IPS-15b (cell line): ENCODE measurements around the gene SLC7A1.

Experiments used
- H3K27me3 ChIP-seq: one replicate; pipeline ENCODE4 v1.6.1; 2013; ENCODE audit warnings: low read length; ENCODE audit not compliant: control insufficient read depth, insufficient read depth
- H3K36me3 ChIP-seq: one replicate; pipeline ENCODE4 v1.6.1; 2013; ENCODE audit warnings: low read length; ENCODE audit not compliant: control insufficient read depth, insufficient read depth
- H3K4me1 ChIP-seq: one replicate; pipeline ENCODE4 v1.6.1; 2013; ENCODE audit warnings: mild to moderate bottlenecking, low read length; ENCODE audit not compliant: control insufficient read depth, insufficient read depth
- H3K4me3 ChIP-seq: one replicate; pipeline ENCODE4 v1.5.1; 2013; ENCODE audit warnings: low read depth, low read length
- H3K9ac ChIP-seq: one replicate; pipeline ENCODE4 v1.6.1; 2013; ENCODE audit warnings: low read depth, mild to moderate bottlenecking, low read length
- H3K9me3 ChIP-seq: one replicate; pipeline ENCODE4 v1.6.1; 2013; ENCODE audit warnings: mild to moderate bottlenecking, low read length; ENCODE audit not compliant: control insufficient read depth, insufficient read depth

SLC7A1 gene

DNA sequence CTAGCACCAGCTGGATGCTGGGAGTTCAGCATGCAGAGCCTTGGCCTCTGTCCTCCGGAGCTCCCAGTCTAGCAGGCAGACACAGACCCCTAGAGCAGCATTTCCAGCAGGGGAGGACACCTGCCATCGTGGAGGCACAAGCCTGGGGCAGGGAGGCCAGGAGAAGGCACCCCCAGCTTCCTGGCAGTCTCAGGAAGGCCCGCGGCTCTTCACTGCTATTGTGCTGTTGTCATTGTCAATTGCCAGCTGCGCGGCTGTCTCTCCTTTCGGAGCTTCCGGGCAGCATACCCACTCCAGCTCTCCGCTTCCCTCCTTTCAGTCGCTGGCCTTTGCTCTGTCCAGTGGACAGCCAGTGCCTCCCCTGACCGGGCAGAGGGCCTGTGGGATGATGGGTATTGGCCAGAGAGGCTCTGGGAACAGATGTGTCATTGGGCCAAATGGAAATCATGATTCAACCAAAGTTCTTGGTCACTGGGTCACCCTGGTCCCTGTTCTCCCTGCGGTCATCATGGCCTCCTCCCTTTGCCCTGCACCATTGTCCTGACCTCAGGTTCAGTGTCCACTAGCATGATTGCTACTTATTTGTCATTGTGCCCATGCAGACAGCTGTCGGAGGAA is 93.0 kb downstream of the SLC7A1 start:
- no peaks in the 10 kb centered on the region for H3K9me3 ChIP-seq
- H3K27me3 ChIP-seq = no peaks in the 10 kb centered on the region
- H3K4me1 ChIP-seq = no peaks in the 10 kb centered on the region
- H3K36me3 ChIP-seq = no peaks in the 10 kb centered on the region
- no peak overlapping the region for H3K4me3 ChIP-seq
- H3K9ac ChIP-seq = peak overlapping the region; percentile 47

DNA sequence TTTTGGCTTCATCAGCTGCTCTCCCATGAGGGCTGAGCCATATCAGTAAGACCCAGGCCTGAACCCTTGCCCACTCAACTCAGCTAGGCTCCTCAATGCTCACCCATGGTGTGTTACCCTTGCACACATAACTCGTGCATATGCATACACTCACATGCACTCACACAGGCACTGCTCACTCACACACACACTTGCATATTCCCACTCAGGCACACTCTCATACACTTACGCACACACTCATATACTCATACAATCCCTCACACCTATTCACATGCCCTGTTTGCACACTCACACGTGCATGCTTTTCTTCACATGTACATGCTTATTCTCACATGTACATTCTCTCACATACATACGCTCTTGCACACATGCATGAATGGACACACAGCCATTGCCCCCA is 93.8 kb downstream of the SLC7A1 start:
- Histone ChIP-seq H3K4me1 (no peaks in the 10 kb centered on the region), H3K27me3 (no peaks in the 10 kb centered on the region), H3K9me3 (no peaks in the 10 kb centered on the region), H3K4me3 (no peak overlapping the region), H3K36me3 (no peaks in the 10 kb centered on the region), H3K9ac (no peak overlapping the region)

DNA sequence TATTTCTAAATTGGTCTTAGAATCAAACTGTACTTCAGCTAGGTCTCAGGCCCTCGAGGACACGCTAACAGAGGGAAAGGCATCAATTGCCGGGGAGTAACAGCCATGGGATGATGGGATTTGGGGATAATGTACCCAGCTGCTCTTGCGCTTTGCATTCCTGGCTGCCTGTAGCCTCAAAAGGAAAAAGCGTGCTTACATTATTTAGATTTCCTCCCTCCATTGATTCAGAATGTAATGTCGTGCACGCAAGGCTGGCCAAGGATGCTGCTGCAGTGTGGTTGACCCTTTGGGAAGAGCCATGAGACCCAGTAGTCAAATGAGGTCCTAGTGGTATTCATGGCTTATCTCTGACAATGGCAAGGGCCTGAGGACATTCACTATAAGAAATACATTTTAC is 95.1 kb downstream of the SLC7A1 start:
- no peaks in the 10 kb centered on the region for H3K27me3 ChIP-seq
- H3K9me3 ChIP-seq = no peaks in the 10 kb centered on the region
- H3K4me3 ChIP-seq = no peak overlapping the region
- no peaks in the 10 kb centered on the region for H3K4me1 ChIP-seq
- no peaks in the 10 kb centered on the region for H3K36me3 ChIP-seq
- H3K9ac ChIP-seq = no peak overlapping the region

DNA sequence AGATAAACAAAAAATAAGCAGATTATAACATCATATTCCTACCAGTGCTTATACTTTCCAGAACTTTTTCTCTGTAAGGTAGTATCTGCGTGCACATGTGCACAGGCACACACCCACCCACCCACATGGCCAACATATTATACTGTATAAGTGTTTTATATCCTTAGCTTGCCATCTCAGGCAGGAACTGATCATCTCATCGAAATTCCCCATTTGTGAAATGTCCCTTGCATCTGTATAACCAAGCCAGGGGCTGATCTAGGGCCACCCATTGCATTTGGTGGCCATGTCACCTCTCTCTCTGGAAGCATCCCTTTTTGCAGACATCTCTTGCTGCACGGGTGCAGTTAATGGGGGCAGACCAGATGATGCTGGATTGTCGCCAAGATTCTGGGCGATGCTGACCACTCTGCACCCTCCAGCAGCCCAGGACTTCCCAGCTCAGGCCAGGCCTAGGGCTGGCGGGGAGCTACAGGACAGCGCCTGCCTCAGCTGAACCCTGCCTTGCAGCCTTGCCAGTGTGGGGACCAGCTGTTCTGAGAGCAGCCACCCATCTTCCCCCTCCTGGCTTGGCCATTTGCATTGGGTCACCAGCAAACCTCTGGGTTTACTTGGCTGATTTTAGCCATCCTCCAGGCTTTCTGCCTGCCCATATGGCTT is 95.9 kb downstream of the SLC7A1 start:
- H3K9ac ChIP-seq = no peak overlapping the region
- no peak overlapping the region for H3K4me3 ChIP-seq
- no peaks in the 10 kb centered on the region for H3K36me3 ChIP-seq
- H3K4me1 ChIP-seq = no peaks in the 10 kb centered on the region
- H3K9me3 ChIP-seq = no peaks in the 10 kb centered on the region
- H3K27me3 ChIP-seq = no peaks in the 10 kb centered on the region

DNA sequence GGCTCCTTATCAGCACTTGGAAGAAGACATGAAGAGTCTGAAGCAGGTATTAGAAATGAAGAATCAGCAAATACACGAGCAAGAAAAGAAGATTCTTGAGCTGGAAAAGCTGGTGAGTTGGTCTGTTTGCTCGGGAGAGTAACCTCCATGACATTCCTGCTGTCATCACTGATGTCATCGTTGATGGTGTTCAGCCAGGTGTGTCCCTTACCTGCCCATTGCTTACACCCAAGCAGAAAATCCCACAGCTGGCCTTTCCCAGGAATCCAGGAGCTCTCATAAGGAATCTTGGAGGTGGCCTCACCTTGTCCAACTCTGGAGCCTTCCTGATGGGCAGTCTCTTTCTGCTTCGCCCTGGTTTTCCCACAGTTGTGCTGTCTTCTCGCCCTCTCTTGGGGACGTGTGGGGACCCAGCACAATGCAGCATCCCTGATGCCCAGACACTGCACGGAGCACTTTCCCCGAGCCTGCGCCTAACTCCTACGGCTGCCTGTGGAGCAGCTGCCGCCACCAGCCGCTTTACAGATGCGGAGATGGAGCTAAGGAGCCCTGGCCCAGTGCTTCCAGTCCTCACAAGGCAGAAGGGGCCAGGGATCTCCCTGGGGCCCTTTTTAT is 97.0 kb downstream of the SLC7A1 start:
- H3K27me3 ChIP-seq = no peaks in the 10 kb centered on the region
- no peak overlapping the region for H3K4me3 ChIP-seq
- H3K36me3 ChIP-seq = no peaks in the 10 kb centered on the region
- H3K4me1 ChIP-seq = no peaks in the 10 kb centered on the region
- H3K9me3 ChIP-seq = no peaks in the 10 kb centered on the region
- H3K9ac ChIP-seq = no peak overlapping the region

DNA sequence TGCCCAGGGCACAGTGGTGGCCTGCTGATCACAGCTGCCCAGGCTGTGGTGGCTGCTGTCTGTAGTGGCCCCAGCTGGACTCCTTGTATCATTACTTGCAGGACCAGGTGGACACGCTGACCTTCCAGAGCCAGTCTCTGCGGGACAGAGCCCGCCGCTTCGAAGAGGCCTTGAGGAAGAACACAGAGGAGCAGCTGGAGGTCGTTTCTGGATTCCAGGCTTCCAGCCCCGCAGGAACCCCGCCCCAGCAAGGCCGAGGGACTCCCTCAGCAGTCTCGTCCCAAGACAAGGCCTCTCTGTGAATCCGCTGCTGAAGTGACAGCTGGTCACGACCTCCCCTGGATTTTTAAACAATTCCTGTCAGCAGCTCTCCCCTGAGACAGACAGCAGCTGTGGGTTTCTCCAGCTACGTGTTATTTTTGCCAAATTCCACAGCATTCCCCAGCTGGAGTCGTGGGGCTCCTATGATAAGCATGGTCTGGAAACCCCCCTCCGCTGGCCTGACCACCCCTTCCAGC is 98.3 kb downstream of the SLC7A1 start:
- Histone ChIP-seq H3K9ac (no peak overlapping the region), H3K4me3 (no peak overlapping the region), H3K4me1 (no peaks in the 10 kb centered on the region), H3K36me3 (no peaks in the 10 kb centered on the region), H3K27me3 (no peaks in the 10 kb centered on the region), H3K9me3 (no peaks in the 10 kb centered on the region)

DNA sequence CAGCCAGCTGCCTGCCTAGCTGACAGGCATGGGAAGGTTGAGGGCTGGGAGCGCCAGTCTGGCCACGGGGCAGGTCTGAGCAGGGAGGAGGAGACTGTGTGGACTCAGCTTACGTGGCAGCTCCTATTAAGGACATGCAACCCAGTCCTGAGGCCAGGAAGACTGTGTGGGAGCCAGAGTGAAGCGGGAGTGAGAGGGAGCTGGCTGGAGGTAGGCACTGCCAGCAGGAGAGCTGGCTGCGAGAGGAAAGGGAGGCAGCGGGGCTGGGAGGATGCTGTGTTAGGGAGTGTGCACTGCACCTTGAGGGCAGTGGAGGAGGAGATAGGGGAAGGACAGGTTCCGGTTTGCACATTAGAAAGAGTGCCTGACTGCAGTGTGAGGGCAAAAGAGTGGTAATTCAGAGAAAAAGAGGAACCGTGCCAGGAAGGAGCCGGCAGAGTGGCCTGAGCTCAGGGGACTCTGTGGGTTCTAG is 99.2 kb downstream of the SLC7A1 start:
- H3K4me1 ChIP-seq = no peaks in the 10 kb centered on the region
- H3K27me3 ChIP-seq = no peaks in the 10 kb centered on the region
- H3K9me3 ChIP-seq = no peaks in the 10 kb centered on the region
- H3K9ac ChIP-seq = no peak overlapping the region
- no peak overlapping the region for H3K4me3 ChIP-seq
- H3K36me3 ChIP-seq = no peaks in the 10 kb centered on the region

DNA sequence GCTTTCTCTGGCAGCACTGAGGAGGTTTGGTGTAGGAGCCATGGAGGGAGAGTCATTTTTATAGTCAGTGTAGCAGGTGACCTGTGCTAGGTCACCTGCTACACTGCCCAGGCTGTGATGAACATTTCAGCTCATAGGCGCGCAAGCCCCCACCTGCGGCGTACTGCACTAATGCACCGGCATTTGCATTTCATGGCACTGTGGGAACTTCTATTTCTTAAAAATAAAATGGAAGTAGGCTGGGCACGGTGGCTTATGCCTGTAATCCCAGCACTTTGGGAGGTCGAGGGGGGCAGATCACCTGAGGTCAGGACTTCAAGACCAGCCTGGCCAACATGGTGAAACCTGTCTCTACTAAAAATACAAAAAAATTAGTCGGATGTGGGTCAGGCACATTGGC is 101.0 kb downstream of the SLC7A1 start:
- Histone ChIP-seq H3K27me3 (no peaks in the 10 kb centered on the region), H3K4me1 (no peaks in the 10 kb centered on the region), H3K36me3 (no peaks in the 10 kb centered on the region), H3K4me3 (no peak overlapping the region), H3K9me3 (no peaks in the 10 kb centered on the region), H3K9ac (no peak overlapping the region)

DNA sequence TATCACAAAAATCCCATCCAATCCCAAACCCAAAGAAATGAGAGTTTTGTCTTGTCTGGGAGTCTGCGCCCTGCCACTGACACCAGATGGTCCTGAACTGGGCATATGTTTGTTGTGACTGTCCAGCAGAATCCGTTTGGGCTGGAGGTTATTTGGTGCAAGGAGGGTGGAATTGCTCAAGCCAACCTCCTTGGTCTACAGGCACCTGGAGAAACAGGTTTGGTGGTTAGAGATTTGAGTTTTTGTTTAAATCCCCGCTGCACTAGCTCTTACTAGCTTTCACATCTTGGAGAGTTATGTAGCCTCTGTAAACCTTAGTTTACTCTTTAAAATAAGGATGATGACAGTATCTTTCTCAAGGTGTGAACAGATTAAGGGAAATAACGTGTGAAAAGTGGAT is 101.7 kb downstream of the SLC7A1 start:
- Histone ChIP-seq H3K27me3 (no peaks in the 10 kb centered on the region), H3K9me3 (no peaks in the 10 kb centered on the region), H3K4me3 (no peak overlapping the region), H3K4me1 (no peaks in the 10 kb centered on the region), H3K9ac (no peak overlapping the region), H3K36me3 (no peaks in the 10 kb centered on the region)

DNA sequence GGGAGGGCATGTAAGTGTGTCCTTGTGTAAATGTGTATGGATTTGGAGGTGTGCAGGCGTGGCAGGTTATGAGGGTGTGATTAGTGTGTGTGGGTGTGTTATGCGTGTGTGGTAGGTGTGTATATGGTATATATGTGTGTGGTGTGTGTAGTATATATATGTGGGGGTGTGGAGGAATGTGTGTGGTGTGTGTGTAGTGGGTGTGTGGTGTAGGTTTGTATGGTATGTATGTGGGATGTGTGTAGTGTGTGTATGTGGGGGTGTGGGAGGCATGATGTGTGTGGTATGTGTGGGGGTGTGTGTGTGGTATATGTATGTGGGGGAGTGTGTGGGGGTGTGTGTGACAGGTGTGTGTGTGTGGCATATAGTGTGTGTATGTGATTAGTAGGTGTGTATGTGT is 104.2 kb downstream of the SLC7A1 start:
- no peaks in the 10 kb centered on the region for H3K27me3 ChIP-seq
- H3K9ac ChIP-seq = no peak overlapping the region
- H3K4me1 ChIP-seq = no peaks in the 10 kb centered on the region
- H3K9me3 ChIP-seq = no peaks in the 10 kb centered on the region
- no peaks in the 10 kb centered on the region for H3K36me3 ChIP-seq
- no peak overlapping the region for H3K4me3 ChIP-seq

DNA sequence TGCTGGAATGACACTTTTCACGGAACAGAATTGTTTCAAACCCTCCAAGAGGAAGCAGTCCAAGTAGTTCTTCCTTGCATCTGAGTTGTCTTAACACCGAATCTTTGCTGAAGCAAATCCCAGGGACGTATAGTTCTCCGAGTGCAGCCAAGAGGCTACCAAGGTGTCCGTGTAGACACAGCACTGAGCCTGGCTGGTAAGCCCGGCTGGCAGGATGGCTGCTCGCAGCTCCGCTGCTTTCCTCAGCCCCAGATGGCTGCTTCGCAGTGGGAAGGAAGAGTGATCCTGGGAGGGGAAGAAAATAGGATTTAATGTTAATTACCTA is 105.0 kb downstream of the SLC7A1 start:
- no peak overlapping the region for H3K9ac ChIP-seq
- H3K4me1 ChIP-seq = no peaks in the 10 kb centered on the region
- H3K9me3 ChIP-seq = no peaks in the 10 kb centered on the region
- H3K36me3 ChIP-seq = no peaks in the 10 kb centered on the region
- no peak overlapping the region for H3K4me3 ChIP-seq
- H3K27me3 ChIP-seq = no peaks in the 10 kb centered on the region
